Ascending aorta (tissue), 2 donors: ENCODE measurements around the gene HEXIM2. TPM values are rescaled to one million over a fixed set of nuclear protein-coding genes. Genes with fewer than 3 reads are reported as not detected.
A peak's percentile ranks its signal among the peaks of the same experiment; 100 is the strongest.

Experiments
- DNase-seq, 2 donors: peaks; one replicate each; pipeline ENCODE4 v3.0.0-alpha.2; 2019; ENCODE audit warnings: low spot score in 2 of 2
- H3K27ac ChIP-seq, 2 donors: fragments of 200-600 bp; sonication (generic); one replicate each; pipeline ENCODE4 v1.5.1; 2016 to 2017; ENCODE audit warnings: mild to moderate bottlenecking in 1 of 2
- H3K27me3 ChIP-seq: fragments of 200-600 bp; sonication (generic); one replicate; pipeline ENCODE4 v1.5.1; 2017
- H3K36me3 ChIP-seq, 2 donors: fragments of 200-600 bp; sonication (generic); one replicate each; pipeline ENCODE4 v1.5.1; 2016
- H3K4me1 ChIP-seq, 2 donors: fragments of 200-600 bp; sonication (generic); one replicate each; pipeline ENCODE4 v1.5.1; 2016 to 2017; ENCODE audit warnings: mild to moderate bottlenecking in 1 of 2
- H3K4me3 ChIP-seq, 2 donors: fragments of 200-600 bp; sonication (generic); one replicate each; pipeline ENCODE4 v1.5.1; 2016 to 2017; ENCODE audit warnings: mild to moderate bottlenecking in 1 of 2
- H3K9me3 ChIP-seq, 2 donors: fragments of 200-600 bp; sonication (generic); one replicate each; pipeline ENCODE4 v1.5.1; 2016
- CTCF ChIP-seq, 3 experiments: fragments of 200-600 bp in 2 of 3; fragments of 450-650 bp in 1 of 3; sonication (generic) in 2 of 3; IDR thresholded peaks; one replicate each; pipeline ENCODE4 v1.5.1; 2016 to 2019; ENCODE audit warnings: antibody characterized with exemption in 3 of 3, mild to moderate bottlenecking in 1 of 3, moderate library complexity in 1 of 3
- intact Hi-C: fragments of 100-400 bp; cut with DNase I; formaldehyde crosslinking; loops from one replicate; pipeline ENCODE4 v1.15.1; 2023
- total RNA-seq: library from RNA; depleted of rRNA; stranded (reverse); fragments of >200 nt; gene quantifications from one replicate; pipeline ENCODE4 v1.1.0, GENCODE V29; 2016

The HEXIM2 gene
- total RNA-seq = 1.4 TPM

DNA sequence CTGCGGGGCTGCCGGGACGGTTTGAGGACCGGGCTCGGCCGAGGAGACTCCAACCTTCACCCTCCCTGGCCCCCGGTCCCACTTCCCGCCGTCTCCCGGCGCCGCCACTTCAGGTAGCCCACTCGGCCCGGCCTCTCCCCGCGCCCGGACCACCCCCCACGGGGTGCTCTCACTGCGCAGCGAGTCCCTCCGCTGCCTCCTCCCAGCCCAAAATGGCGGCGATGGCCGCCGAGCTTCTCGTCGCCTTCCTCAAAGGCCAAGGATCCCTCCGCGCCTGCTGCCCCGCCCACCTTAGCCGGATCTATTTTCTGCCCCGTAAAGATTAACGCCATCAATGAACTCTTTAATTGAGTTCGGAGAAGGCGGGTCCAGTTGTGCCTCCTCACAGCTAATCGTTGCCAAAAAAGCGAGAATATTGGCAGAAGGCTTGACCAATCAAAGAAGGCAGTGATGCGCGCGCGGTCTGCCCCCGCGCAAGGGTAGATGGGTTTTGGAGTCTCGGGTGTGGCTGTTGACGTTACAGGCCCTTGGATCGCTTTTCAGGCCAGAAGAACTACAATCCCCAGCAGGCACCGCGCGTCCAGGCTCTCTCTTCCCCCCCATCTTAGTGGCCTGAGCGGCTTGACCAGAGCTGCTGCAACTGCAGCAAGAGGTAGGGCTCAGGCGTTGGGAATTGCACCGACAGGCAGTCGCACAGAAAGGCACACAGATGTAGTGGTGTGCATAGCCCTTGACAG, at the start of gene HEXIM2:
Gene HEXIM2, plus strand, starts transcription at position 588 of the 737 bp plus-strand sequence. CDS start 919 bp downstream, outside the sequence.
- no peaks in the 10 kb centered on the region for H3K27me3 ChIP-seq
- H3K4me1 ChIP-seq = peaks cover 12 to 42% of the 10 kb centered on the region in 2 donors
- no peaks in the 10 kb centered on the region for H3K36me3 ChIP-seq
- no peaks in the 10 kb centered on the region for H3K9me3 ChIP-seq
- peak; percentile 98 to 100 for DNase-seq
- intact Hi-C loops = loop anchor here (1.0 kb wide), 3 partner anchors 11 to 26 kb away; partner anchors contain the start of genes ACBD4 and HEXIM1
- peak within 1 kb of the TSS; percentile 98 to 100 for H3K27ac ChIP-seq
- H3K4me3 ChIP-seq = peak within 1 kb of the TSS; percentile 81 to 90
- TF ChIP-seq CTCF (IDR thresholded peaks at IDR 0.05) = no peak

- no peaks in the 10 kb centered on the region for H3K27me3 ChIP-seq
- H3K9me3 ChIP-seq = no peaks in the 10 kb centered on the region
- intact Hi-C loops = no loop called here
- H3K27ac ChIP-seq = peak overlapping the region; percentile 81
- H3K4me1 ChIP-seq = peaks cover 8 to 26% of the 10 kb centered on the region in 2 donors
- TF ChIP-seq CTCF (IDR thresholded peaks at IDR 0.05) = no peak
- no peak overlapping the region for H3K4me3 ChIP-seq
- DNase-seq = no peak
- peaks cover 52 to 65% of the 10 kb centered on the region in 2 donors for H3K36me3 ChIP-seq
Measured at GRCh38 chr17:45112559-45113423, 48.9 kb upstream of the HEXIM2 start.

- Histone ChIP-seq H3K9me3 (no peaks in the 10 kb centered on the region), H3K36me3 (peaks cover 52 to 66% of the 10 kb centered on the region in 2 donors), H3K27ac (peak overlapping the region; percentile 81), H3K4me3 (no peak overlapping the region), H3K27me3 (no peaks in the 10 kb centered on the region), H3K4me1 (peaks cover 8 to 26% of the 10 kb centered on the region in 2 donors)
- intact Hi-C loops = no loop called here
- TF ChIP-seq CTCF (IDR thresholded peaks at IDR 0.05) = no peak
- DNase-seq = no peak
Measured at GRCh38 chr17:45113424-45113754, 48.3 kb upstream of the HEXIM2 start.

- Histone ChIP-seq H3K27me3 (no peaks in the 10 kb centered on the region), H3K27ac (peak overlapping the region; percentile 81), H3K4me1 (peaks cover 8 to 26% of the 10 kb centered on the region in 2 donors), H3K36me3 (peaks cover 55 to 72% of the 10 kb centered on the region in 2 donors), H3K4me3 (no peak overlapping the region), H3K9me3 (no peaks in the 10 kb centered on the region)
- TF ChIP-seq CTCF (IDR thresholded peaks at IDR 0.05) = no peak
- peak in 1 of 2 donors; percentile 61 for DNase-seq
- intact Hi-C loops = no loop called here
Measured at GRCh38 chr17:45114117-45114932, 47.4 kb upstream of the HEXIM2 start.

DNA sequence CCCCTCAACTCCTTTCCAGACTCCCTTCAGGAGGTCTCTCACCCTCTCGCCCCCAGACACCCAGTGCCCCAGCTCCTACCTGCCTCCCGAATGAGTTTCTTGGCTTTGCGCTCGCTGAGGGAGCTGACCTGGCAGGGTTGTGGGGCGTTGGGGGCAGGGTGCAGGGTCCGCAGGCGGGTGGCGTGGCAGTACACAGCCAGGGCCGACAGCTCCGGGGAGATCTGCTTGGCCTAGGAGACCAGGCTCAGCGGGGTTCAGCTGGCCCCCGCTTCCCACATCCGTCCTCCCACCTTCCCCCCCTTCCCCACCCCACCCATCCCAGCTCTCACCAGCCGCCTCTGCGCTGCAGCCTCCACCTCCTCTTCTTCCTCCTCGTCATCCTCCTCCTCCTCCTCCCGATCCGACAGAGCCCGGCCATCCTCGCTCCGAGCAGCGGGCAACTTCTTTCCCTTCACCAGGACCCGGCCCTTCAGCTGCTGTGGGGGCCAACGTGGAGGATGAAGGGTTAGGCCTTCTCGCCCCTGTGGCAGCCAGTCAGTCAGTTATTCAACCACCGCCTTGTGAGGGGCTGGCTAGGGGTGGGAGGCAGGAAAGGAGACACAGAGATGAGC, 46.6 kb upstream of the HEXIM2 start:
- Histone ChIP-seq H3K36me3 (peaks cover 61 to 80% of the 10 kb centered on the region in 2 donors), H3K27ac (peak overlapping the region; percentile 81), H3K4me1 (peaks cover 8 to 24% of the 10 kb centered on the region in 2 donors), H3K4me3 (no peak overlapping the region), H3K27me3 (no peaks in the 10 kb centered on the region), H3K9me3 (no peaks in the 10 kb centered on the region)
- intact Hi-C loops = no loop called here
- TF ChIP-seq CTCF (IDR thresholded peaks at IDR 0.05) = no peak
- DNase-seq = no peak
